GM10266 (cell line): ENCODE results near the gene TBC1D4.
A peak's percentile ranks its signal among the peaks of the same experiment; 100 is the strongest.

ENCODE experiments used
- DNase-seq: peaks from one replicate; pipeline ENCODE4 v3.0.0; 2012; ENCODE audit errors: extremely low spot score
- CTCF ChIP-seq: IDR thresholded peaks from 2 replicates; pipeline ENCODE4 v1.5.1; 2012; ENCODE audit warnings: mild to moderate bottlenecking, low read depth; ENCODE audit not compliant: control insufficient read depth, insufficient read depth; ENCODE audit errors: missing control alignments

The TBC1D4 gene

GRCh38 chr13:75368167-75368566 is 113.8 kb downstream of the TBC1D4 start:
- no peak for DNase-seq
- TF ChIP-seq CTCF: no peak

- no peak for TF ChIP-seq CTCF
- DNase-seq: no peak
Measured at GRCh38 chr13:75366380-75367280, 115.3 kb downstream of the TBC1D4 start.

GRCh38 chr13:75365724-75366173 is 116.2 kb downstream of the TBC1D4 start:
- TF ChIP-seq CTCF: no peak
- peak; percentile 66 for DNase-seq

- no peak for TF ChIP-seq CTCF
- DNase-seq: no peak
Measured at GRCh38 chr13:75364131-75364713, 117.7 kb downstream of the TBC1D4 start.

GRCh38 chr13:75363371-75363770 is 118.6 kb downstream of the TBC1D4 start:
- no peak for DNase-seq
- TF ChIP-seq CTCF: no peak

- DNase-seq: no peak
- no peak for TF ChIP-seq CTCF
Measured at GRCh38 chr13:75362026-75362425, 119.9 kb downstream of the TBC1D4 start.

GRCh38 chr13:75360170-75360569 is 121.8 kb downstream of the TBC1D4 start:
- TF ChIP-seq CTCF: no peak
- no peak for DNase-seq
